SU-DHL-6 (cell line): Measurements from ENCODE around the gene SRRM1.

Source experiments
- H2AFZ ChIP-seq: fragments of 200-600 bp; sonication (generic); 2 replicates; pipeline ENCODE4 v1.6.1; 2014; ENCODE audit warnings: low read depth, mild to moderate bottlenecking, moderate library complexity, mixed read lengths, antibody characterized with exemption, low read length; ENCODE audit not compliant: severe bottlenecking
- H3F3A ChIP-seq: fragments of 200-600 bp; shearing (Covaris generic); 2 replicates; pipeline ENCODE4 v1.6.0; 2016; ENCODE audit warnings: antibody characterized with exemption, mild to moderate bottlenecking; ENCODE audit not compliant: insufficient read depth
- H3K27ac ChIP-seq: fragments of 200-600 bp; sonication (generic); 2 replicates; pipeline ENCODE4 v1.5.1; 2016; ENCODE audit warnings: low read depth, mild to moderate bottlenecking, low read length, moderate library complexity, mixed read lengths
- H3K27me3 ChIP-seq: fragments of 200-600 bp; sonication (generic), shearing (Covaris generic); 2 replicates; pipeline ENCODE4 v1.6.0; 2014; ENCODE audit warnings: mild to moderate bottlenecking, low read length
- H3K36me3 ChIP-seq: fragments of 200-600 bp; sonication (generic); 2 replicates; pipeline ENCODE4 v1.6.1; 2014; ENCODE audit warnings: mild to moderate bottlenecking, low read length, mixed read lengths
- H3K4me2 ChIP-seq: fragments of 300-600, 200-600 bp; shearing (Covaris generic), sonication (generic); 2 replicates; pipeline ENCODE4 v1.6.0; 2014; ENCODE audit warnings: low read length, low read depth, mild to moderate bottlenecking; ENCODE audit not compliant: poor library complexity, severe bottlenecking
- H3K4me3 ChIP-seq: fragments of 200-600 bp; sonication (generic); 2 replicates; pipeline ENCODE4 v1.5.1; 2014; ENCODE audit warnings: antibody characterized with exemption, low read length, mild to moderate bottlenecking, mixed read lengths; ENCODE audit not compliant: insufficient read depth, poor library complexity, severe bottlenecking
- H3K79me2 ChIP-seq: fragments of 200-600 bp; sonication (generic); 2 replicates; pipeline ENCODE4 v1.6.1; 2014; ENCODE audit warnings: mild to moderate bottlenecking, low read length, moderate library complexity; ENCODE audit not compliant: insufficient read depth
- H3K9ac ChIP-seq: fragments of 200-600 bp; sonication (generic); 2 replicates; pipeline ENCODE4 v1.7.0; 2014; ENCODE audit warnings: mild to moderate bottlenecking, low read length
- H3K9me2 ChIP-seq: fragments of 200-600 bp; sonication (generic); replicated peaks from 2 replicates; pipeline ENCODE4 v1.6.1; 2014; ENCODE audit warnings: low read length; ENCODE audit not compliant: insufficient read depth
- H3K9me3 ChIP-seq: fragments of 200-600 bp; sonication (generic); 2 replicates; pipeline ENCODE4 v1.6.1; 2014; ENCODE audit warnings: low read length, mixed read lengths; ENCODE audit not compliant: insufficient read depth
- H4K20me1 ChIP-seq: fragments of 200-600 bp; sonication (generic); 2 replicates; pipeline ENCODE4 v1.6.1; 2014; ENCODE audit warnings: low read depth, mild to moderate bottlenecking, antibody characterized with exemption, low read length, moderate library complexity, mixed read lengths
- CTCF ChIP-seq: fragments of 200-600 bp; sonication (generic); IDR thresholded peaks from one replicate; pipeline ENCODE4 v1.5.1; 2017; ENCODE audit warnings: antibody characterized with exemption, mild to moderate bottlenecking, low read length, moderate library complexity; ENCODE audit not compliant: insufficient read depth, poor library complexity, severe bottlenecking
- EZH2phosphoT487 ChIP-seq: fragments of 200-600 bp; sonication (generic), shearing (Covaris generic); conservative IDR thresholded peaks from 2 replicates; pipeline ENCODE4 v1.6.1; 2018; ENCODE audit warnings: mild to moderate bottlenecking, antibody characterized with exemption, low read length, moderate library complexity, mixed read lengths

SRRM1 gene

GRCh38 chr1:24709791-24710441 lies 66.8 kb downstream of the SRRM1 start:
- no peaks in the 10 kb centered on the region for H3K9me2 ChIP-seq
- no peaks in the 10 kb centered on the region for H3F3A ChIP-seq
- H3K79me2 ChIP-seq, result no peaks in the 10 kb centered on the region
- H4K20me1 ChIP-seq, result no peaks in the 10 kb centered on the region
- no peak overlapping the region for H3K27ac ChIP-seq
- no peaks in the 10 kb centered on the region for H3K9me3 ChIP-seq
- no peak overlapping the region for H3K4me2 ChIP-seq
- H3K27me3 ChIP-seq, result no peaks in the 10 kb centered on the region
- no peak overlapping the region for H3K4me3 ChIP-seq
- TF ChIP-seq EZH2phosphoT487, result no peak
- no peak for TF ChIP-seq CTCF
- H2AFZ ChIP-seq, result no peak overlapping the region
- H3K9ac ChIP-seq, result no peak overlapping the region
- no peaks in the 10 kb centered on the region for H3K36me3 ChIP-seq

- no peaks in the 10 kb centered on the region for H3K9me3 ChIP-seq
- H2AFZ ChIP-seq, result no peak overlapping the region
- H3K9ac ChIP-seq, result no peak overlapping the region
- TF ChIP-seq CTCF (no peak), EZH2phosphoT487 (no peak)
- no peaks in the 10 kb centered on the region for H3K27me3 ChIP-seq
- no peaks in the 10 kb centered on the region for H3K9me2 ChIP-seq
- H3K36me3 ChIP-seq, result no peaks in the 10 kb centered on the region
- no peak overlapping the region for H3K4me3 ChIP-seq
- no peaks in the 10 kb centered on the region for H4K20me1 ChIP-seq
- no peaks in the 10 kb centered on the region for H3K79me2 ChIP-seq
- no peak overlapping the region for H3K27ac ChIP-seq
- no peak overlapping the region for H3K4me2 ChIP-seq
- no peaks in the 10 kb centered on the region for H3F3A ChIP-seq
Observed at GRCh38 chr1:24711329-24711728, 68.2 kb downstream of the SRRM1 start.

GRCh38 chr1:24713176-24713575 lies 70.1 kb downstream of the SRRM1 start:
- TF ChIP-seq CTCF (no peak), EZH2phosphoT487 (no peak)
- H3K9me2 ChIP-seq, result no peaks in the 10 kb centered on the region
- no peaks in the 10 kb centered on the region for H3K36me3 ChIP-seq
- no peak overlapping the region for H3K9ac ChIP-seq
- H2AFZ ChIP-seq, result no peak overlapping the region
- no peak overlapping the region for H3K27ac ChIP-seq
- H3K79me2 ChIP-seq, result no peaks in the 10 kb centered on the region
- H3K27me3 ChIP-seq, result no peaks in the 10 kb centered on the region
- H4K20me1 ChIP-seq, result no peaks in the 10 kb centered on the region
- no peak overlapping the region for H3K4me3 ChIP-seq
- H3F3A ChIP-seq, result no peaks in the 10 kb centered on the region
- H3K4me2 ChIP-seq, result no peak overlapping the region
- H3K9me3 ChIP-seq, result no peaks in the 10 kb centered on the region
